Measurements from ENCODE around the gene KLKB1.

KLKB1 gene

GRCh38 chr4:186200516-186200915, 26.8 kb upstream of the KLKB1 start:
- Histone ChIP-seq H3K9me3 (replicated peaks in 1 of 11) (no peaks in the 10 kb centered on the region), H3K36me3 (peaks cover 7 to 37% (median 24%) of the 10 kb centered on the region in 11 experiments; a peak in 21 of 22 replicates), H3K27ac (no peak overlapping the region), H3K4me2 (peak overlapping the region in 1 of 11 experiments; percentile 19; a peak in 1 of 22 replicates), H3K4me1 (peaks cover 0 to 28% (median 16%) of the 10 kb centered on the region in 10 experiments; a peak in 16 of 20 replicates), H3K4me3 (no peak overlapping the region), H3K9ac (no peak overlapping the region), H3K27me3 (no peaks in the 10 kb centered on the region), H4K20me1 (no peaks in the 10 kb centered on the region; a peak in 1 of 22 replicates)
- no peak for TF ChIP-seq Cebpa-rat (IDR thresholded peaks at IDR 0.05)

GRCh38 chr4:186201010-186201409, 26.3 kb upstream of the KLKB1 start:
- H3K4me2 ChIP-seq, result peak overlapping the region in 1 of 11 experiments; percentile 24; a peak in 2 of 22 replicates
- no peaks in the 10 kb centered on the region for H3K9me3 ChIP-seq (replicated peaks in 1 of 11)
- H3K9ac ChIP-seq, result no peak overlapping the region
- H3K36me3 ChIP-seq, result peaks cover 4 to 32% (median 21%) of the 10 kb centered on the region in 11 experiments; a peak in 19 of 22 replicates
- no peaks in the 10 kb centered on the region for H3K27me3 ChIP-seq
- TF ChIP-seq Cebpa-rat (IDR thresholded peaks at IDR 0.05), result no peak
- H3K27ac ChIP-seq, result no peak overlapping the region
- peaks cover 0 to 33% (median 19%) of the 10 kb centered on the region in 10 experiments; a peak in 16 of 20 replicates for H3K4me1 ChIP-seq
- H3K4me3 ChIP-seq, result no peak overlapping the region
- no peaks in the 10 kb centered on the region; a peak in 1 of 22 replicates for H4K20me1 ChIP-seq

DNA sequence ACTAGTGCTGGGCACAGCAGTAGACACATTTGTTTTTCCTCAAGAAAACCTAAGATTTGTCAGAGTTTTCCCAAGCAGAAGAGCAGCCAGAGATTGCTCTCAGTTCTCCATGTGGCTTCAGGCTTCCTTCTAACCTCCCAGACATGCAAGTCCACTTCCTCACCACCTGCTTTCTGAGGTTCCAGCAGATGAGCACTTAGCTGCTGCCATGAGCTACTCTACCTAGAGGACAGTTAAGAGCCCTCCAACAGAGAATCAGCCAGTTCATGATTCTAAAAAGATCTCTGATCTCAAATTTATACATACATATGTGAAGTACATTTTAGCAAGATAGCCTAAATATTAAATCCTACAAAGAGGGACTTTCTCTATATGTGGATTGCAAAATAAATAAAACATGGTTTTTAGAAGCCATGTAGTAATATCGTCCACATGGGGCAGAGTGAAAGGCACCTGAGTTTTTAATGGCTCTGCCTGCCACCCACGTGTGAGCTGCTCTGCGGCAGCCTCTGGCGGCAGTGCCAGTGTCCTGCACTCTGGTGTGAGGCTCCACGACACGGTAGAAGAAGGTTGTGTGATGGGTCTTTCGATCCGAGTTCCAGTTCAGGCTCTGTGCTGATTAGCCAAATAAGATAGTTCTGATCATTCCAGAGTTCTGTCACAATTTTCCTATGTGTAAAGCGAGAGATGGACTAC, 25.6 kb upstream of the KLKB1 start:
- Histone ChIP-seq H3K4me1 (peaks cover 0 to 33% (median 19%) of the 10 kb centered on the region in 10 experiments; a peak in 16 of 20 replicates), H3K9me3 (replicated peaks in 1 of 11) (no peaks in the 10 kb centered on the region), H3K4me2 (no peak overlapping the region), H3K27me3 (no peaks in the 10 kb centered on the region), H3K4me3 (no peak overlapping the region), H4K20me1 (no peaks in the 10 kb centered on the region), H3K36me3 (peaks cover 0 to 27% (median 17%) of the 10 kb centered on the region in 11 experiments; a peak in 15 of 22 replicates), H3K27ac (no peak overlapping the region), H3K9ac (no peak overlapping the region)
- TF ChIP-seq Cebpa-rat (IDR thresholded peaks at IDR 0.05), result no peak

- Histone ChIP-seq H3K4me3 (no peak overlapping the region), H3K4me1 (peaks cover 0 to 33% (median 19%) of the 10 kb centered on the region in 10 experiments; a peak in 16 of 20 replicates), H3K36me3 (peaks cover 0 to 20% (median 9%) of the 10 kb centered on the region in 11 experiments; a peak in 10 of 22 replicates), H3K27ac (no peak overlapping the region), H3K27me3 (no peaks in the 10 kb centered on the region), H3K9ac (no peak overlapping the region), H3K4me2 (no peak overlapping the region), H3K9me3 (replicated peaks in 1 of 11) (peaks cover under 1 to 2% (median 1%) of the 10 kb centered on the region in 11 experiments; a peak in 18 of 22 replicates), H4K20me1 (no peaks in the 10 kb centered on the region)
- TF ChIP-seq Cebpa-rat (IDR thresholded peaks at IDR 0.05), result no peak
Observed at GRCh38 chr4:186202490-186203140, 24.7 kb upstream of the KLKB1 start.

- Histone ChIP-seq H3K9me3 (replicated peaks in 1 of 11) (peaks cover 8 to 10% (median 9%) of the 10 kb centered on the region in 11 experiments), H3K27me3 (no peaks in the 10 kb centered on the region), H3K27ac (no peak overlapping the region), H3K4me2 (no peak overlapping the region), H3K9ac (no peak overlapping the region), H3K36me3 (peaks cover 0 to 22% (median 5%) of the 10 kb centered on the region in 11 experiments; a peak in 15 of 22 replicates), H3K4me3 (no peak overlapping the region), H3K4me1 (peaks cover 0 to 33% (median 19%) of the 10 kb centered on the region in 10 experiments; a peak in 16 of 20 replicates), H4K20me1 (no peaks in the 10 kb centered on the region)
- no peak for TF ChIP-seq Cebpa-rat (IDR thresholded peaks at IDR 0.05)
Observed at GRCh38 chr4:186203406-186203805, 23.9 kb upstream of the KLKB1 start.

DNA sequence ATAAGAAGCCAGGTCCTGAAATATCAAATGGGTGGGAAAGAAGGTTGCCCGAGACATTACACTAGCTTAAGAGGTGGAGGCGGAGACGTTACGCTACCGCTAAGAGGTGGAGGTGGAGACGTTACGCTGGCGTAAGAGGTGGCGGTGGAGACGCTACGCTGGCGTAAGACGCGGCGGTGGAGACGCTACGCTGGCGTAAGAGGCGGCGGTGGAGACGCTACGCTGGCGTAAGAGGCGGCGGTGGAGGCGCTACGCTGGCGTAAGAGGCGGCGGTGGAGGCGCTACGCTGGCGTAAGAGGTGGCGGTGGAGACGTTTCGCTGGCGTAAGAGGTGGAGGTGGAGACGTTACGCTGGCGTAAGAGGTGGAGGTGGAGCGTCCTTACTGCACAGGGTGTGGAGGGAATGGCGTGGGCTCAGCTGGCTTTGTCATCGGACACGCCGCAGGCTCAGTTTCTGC, 23.2 kb upstream of the KLKB1 start:
- Histone ChIP-seq H4K20me1 (no peaks in the 10 kb centered on the region), H3K4me1 (peaks cover 0 to 33% (median 19%) of the 10 kb centered on the region in 10 experiments; a peak in 16 of 20 replicates), H3K27ac (no peak overlapping the region), H3K9ac (no peak overlapping the region), H3K27me3 (no peaks in the 10 kb centered on the region), H3K36me3 (peaks cover 7 to 23% (median 9%) of the 10 kb centered on the region in 11 experiments), H3K9me3 (replicated peaks in 1 of 11) (peaks cover 16 to 17% (median 16%) of the 10 kb centered on the region in 11 experiments), H3K4me3 (no peak overlapping the region), H3K4me2 (no peak overlapping the region; a peak in 1 of 22 replicates)
- TF ChIP-seq Cebpa-rat (IDR thresholded peaks at IDR 0.05), result no peak

GRCh38 chr4:186204686-186205085, 22.6 kb upstream of the KLKB1 start:
- Histone ChIP-seq H3K9ac (no peak overlapping the region), H3K36me3 (peaks cover 12 to 29% (median 15%) of the 10 kb centered on the region in 11 experiments), H3K27ac (no peak overlapping the region), H3K4me3 (no peak overlapping the region), H3K27me3 (no peaks in the 10 kb centered on the region), H3K4me2 (peak overlapping the region in 8 of 11 experiments; percentile 24 to 49 (median 39); a peak in 16 of 22 replicates), H3K4me1 (peaks cover 0 to 33% (median 19%) of the 10 kb centered on the region in 10 experiments; a peak in 16 of 20 replicates), H3K9me3 (replicated peaks in 1 of 11) (peaks cover 21 to 23% (median 22%) of the 10 kb centered on the region in 11 experiments), H4K20me1 (no peaks in the 10 kb centered on the region)
- TF ChIP-seq Cebpa-rat (IDR thresholded peaks at IDR 0.05), result no peak

DNA sequence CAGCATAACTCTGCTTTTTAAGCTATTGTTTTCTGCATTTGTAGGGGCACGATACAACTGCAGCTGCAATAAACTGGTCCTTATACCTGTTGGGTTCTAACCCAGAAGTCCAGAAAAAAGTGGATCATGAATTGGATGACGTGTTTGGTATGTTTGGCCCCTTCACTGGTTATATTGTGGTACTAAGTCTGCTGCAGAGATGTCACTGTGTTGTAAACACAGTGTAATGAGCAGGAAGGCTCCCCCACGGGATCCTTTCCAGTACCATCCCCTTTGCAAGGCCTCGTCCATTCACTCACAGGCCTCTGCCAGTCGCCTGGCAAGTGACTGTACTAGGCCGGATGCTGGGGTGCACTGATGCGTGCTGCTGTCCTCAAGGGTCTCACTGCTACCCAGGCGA, 22.2 kb upstream of the KLKB1 start:
- H3K27me3 ChIP-seq, result no peaks in the 10 kb centered on the region
- H3K4me1 ChIP-seq, result peaks cover 0 to 33% (median 19%) of the 10 kb centered on the region in 10 experiments; a peak in 16 of 20 replicates
- H3K9me3 ChIP-seq (replicated peaks in 1 of 11), result peaks cover 26 to 28% (median 27%) of the 10 kb centered on the region in 11 experiments
- peak overlapping the region in 8 of 11 experiments; percentile 24 to 49 (median 39); a peak in 16 of 22 replicates for H3K4me2 ChIP-seq
- H3K27ac ChIP-seq, result no peak overlapping the region
- no peak for TF ChIP-seq Cebpa-rat (IDR thresholded peaks at IDR 0.05)
- H3K9ac ChIP-seq, result no peak overlapping the region; a peak in 1 of 22 replicates
- no peak overlapping the region for H3K4me3 ChIP-seq
- no peaks in the 10 kb centered on the region for H4K20me1 ChIP-seq
- peaks cover 17 to 33% (median 20%) of the 10 kb centered on the region in 11 experiments for H3K36me3 ChIP-seq

Measured in BLaER1 treated with 17β-estradiol and CSF1 and Interleukin-3, amounts not matched to agents 10 nM and 100 nM (cell line).